ENCODE measurements around the gene GDPD4.

GRCh38 chr11:77230878-77231605, 70.4 kb downstream of the GDPD4 start:
- TF ChIP-seq MAZ (IDR thresholded peaks at IDR 0.05; ENCODE audit: borderline replicate concordance, low read depth, low read length) (no peak), CTCF (IDR thresholded peaks at IDR 0.05) (no peak), E2F6 (IDR thresholded peaks at IDR 0.05; ENCODE audit: borderline replicate concordance, low read depth) (no peak), POLR2A (IDR thresholded peaks at IDR 0.05; ENCODE audit: low read length) (no peak), MYC (IDR thresholded peaks at IDR 0.05; ENCODE audit: borderline replicate concordance, low read length) (no peak), HMGXB4 (CRISPR knock-in tag; IDR thresholded peaks at IDR 0.05; ENCODE audit: borderline replicate concordance) (no peak)
